KOPT-K1 (cell line): ENCODE results near the gene BCAP31.

Experiments
- H3K27ac ChIP-seq: fragments of 200-600 bp; sonication (generic); 2 replicates; pipeline ENCODE4 v1.5.1; 2016; ENCODE audit warnings: antibody characterized with exemption, mild to moderate bottlenecking, low read depth, low read length; ENCODE audit not compliant: poor library complexity, severe bottlenecking
- H3K36me3 ChIP-seq: fragments of 200-600 bp; sonication (generic); 2 replicates; pipeline ENCODE4 v1.5.1; 2017; ENCODE audit warnings: antibody characterized with exemption, mild to moderate bottlenecking, low read length, moderate library complexity; ENCODE audit not compliant: insufficient read depth
- H3K9me3 ChIP-seq: fragments of 200-600 bp; sonication (generic); 2 replicates; pipeline ENCODE4 v1.5.1; 2017; ENCODE audit warnings: antibody characterized with exemption, low read length, mild to moderate bottlenecking; ENCODE audit not compliant: insufficient read depth, poor library complexity, severe bottlenecking

BCAP31 gene

DNA sequence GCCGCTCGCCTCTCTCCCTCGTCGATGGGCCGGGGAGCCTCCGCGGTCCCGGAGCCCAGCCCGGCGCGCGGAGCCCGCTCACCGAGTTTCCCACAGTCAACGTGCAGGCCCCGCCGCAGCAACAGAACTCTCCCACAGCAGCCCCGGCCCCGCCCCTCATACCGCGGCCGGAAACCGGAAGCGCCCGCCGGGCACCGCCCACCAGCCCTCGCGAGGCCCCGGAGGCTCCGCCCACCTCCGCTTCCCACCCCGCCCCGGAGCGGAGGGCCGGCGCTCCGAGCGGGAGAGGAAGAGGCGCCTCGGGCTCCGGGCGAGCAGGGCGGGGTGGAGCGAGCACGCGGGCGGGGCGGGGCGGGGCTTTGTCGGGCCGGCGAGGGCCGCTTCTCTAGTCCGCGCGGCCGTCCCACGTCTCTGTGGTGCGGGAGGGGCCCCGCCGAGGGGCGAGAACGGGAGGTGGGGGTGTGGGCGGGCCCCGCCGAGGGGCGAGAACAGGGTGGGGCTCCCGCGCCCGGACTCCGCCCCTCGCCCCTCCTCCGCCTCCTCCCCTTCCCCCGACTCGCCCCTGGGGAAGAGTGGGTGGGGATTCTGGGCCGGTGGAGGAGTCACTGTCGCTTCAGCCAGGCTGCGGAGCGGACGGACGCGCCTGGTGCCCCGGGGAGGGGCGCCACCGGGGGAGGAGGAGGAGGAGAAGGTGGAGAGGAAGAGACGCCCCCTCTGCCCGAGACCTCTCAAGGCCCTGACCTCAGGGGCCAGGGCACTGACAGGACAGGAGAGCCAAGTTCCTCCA is at the start of gene BCAP31, which contains the start of gene ABCD1:
Gene BCAP31, minus strand, starts transcription at position 136 of the 787 bp plus-strand sequence. CDS start 1,143 bp downstream, outside the sequence.
Gene ABCD1, plus strand, starts transcription at position 605 of the 787 bp plus-strand sequence. CDS start 411 bp downstream, outside the sequence.
- H3K9me3 ChIP-seq = no peaks in the 10 kb centered on the region
- peaks cover 36% of the 10 kb centered on the region for H3K36me3 ChIP-seq
- peak within 1 kb of the TSS; percentile 82 for H3K27ac ChIP-seq

- Histone ChIP-seq H3K36me3 (no peaks in the 10 kb centered on the region), H3K9me3 (no peaks in the 10 kb centered on the region), H3K27ac (no peak overlapping the region)
Observed at GRCh38 chrX:153773218-153773611, 49.0 kb upstream of the BCAP31 start.

DNA sequence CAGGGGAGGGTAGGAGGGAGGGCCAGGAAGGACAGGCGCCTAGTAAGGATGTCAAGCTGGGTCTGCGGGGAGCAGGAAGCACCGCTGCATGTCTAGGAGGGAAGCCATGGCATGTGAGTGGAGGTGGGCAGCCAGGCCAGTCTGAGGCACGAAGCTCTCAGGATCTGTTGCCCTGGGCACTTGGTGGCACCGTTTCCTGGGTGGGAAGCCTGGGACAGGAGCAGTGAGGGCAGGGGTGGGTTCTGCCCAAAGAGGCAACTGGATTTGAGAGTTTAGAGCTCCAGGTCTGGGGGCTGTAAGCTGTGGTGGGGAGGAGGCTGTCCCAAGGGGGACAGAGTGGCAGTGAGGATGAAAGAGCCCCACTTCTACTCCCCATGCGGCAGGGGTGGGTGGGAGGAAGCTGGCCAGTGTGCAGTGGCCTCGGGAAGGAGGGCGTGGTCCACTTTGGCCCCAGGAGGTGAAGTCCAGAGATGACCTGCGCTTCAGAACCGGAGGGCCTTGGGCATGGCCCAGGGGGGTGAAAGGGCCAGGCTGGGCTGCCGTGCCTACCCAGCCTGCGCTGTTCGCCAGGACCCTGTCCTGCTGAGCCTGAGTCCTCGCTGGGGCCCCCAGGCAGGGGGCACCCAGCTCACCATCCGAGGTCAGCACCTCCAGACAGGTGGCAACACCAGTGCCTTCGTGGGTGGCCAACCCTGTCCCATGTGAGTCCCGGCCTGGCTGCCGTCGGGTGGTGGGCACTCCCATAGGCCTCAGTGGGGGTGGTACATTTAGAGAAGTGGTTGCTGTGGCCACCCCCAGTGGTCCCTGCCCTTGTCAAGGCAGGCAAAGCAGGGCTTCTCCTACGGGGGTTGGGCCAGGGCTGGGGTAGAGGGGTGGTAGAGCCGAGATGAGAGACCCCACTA is 48.4 kb upstream of the BCAP31 start:
- Histone ChIP-seq H3K36me3 (no peaks in the 10 kb centered on the region), H3K27ac (no peak overlapping the region)

DNA sequence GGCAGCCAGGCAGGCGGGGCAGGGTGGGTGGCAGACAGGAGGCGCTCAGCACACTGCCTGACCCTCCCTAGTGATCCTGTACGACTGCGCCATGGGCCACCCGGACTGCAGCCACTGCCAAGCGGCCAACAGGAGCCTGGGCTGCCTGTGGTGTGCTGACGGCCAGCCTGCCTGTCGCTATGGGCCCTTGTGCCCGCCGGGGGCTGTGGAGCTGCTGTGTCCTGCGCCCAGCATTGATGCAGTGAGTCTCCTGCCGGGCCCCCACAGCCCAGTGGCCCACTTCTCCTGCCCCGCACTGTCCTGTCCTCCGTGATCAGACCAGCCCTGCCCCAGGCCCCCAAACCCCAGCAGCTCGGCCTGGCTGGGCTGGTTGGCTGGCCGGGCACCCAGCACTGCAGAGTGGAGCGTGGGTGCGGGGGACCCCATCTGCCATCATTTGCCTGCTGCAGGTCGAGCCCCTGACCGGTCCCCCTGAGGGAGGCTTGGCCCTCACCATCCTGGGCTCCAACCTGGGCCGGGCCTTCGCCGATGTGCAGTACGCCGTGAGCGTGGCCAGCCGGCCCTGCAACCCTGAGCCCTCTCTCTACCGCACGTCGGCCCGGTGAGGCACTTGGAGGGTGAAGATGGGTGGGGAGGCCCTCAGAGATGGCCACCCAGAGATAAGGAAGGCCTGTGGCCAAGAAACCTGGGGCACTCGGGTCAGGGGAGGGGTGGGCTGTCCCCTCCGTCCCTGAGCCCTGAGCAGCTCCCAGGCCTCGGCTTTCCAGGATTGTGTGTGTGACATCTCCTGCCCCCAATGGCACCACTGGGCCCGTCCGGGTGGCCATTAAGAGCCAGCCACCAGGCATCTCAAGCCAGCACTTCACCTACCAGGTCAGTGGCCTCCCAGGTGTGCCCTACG is 47.5 kb upstream of the BCAP31 start:
- H3K27ac ChIP-seq = no peak overlapping the region
- no peaks in the 10 kb centered on the region for H3K36me3 ChIP-seq
- H3K9me3 ChIP-seq = no peaks in the 10 kb centered on the region

More for the DNA sequence above, 48.4 kb upstream of the BCAP31 start:
- H3K9me3 ChIP-seq = no peaks in the 10 kb centered on the region

DNA sequence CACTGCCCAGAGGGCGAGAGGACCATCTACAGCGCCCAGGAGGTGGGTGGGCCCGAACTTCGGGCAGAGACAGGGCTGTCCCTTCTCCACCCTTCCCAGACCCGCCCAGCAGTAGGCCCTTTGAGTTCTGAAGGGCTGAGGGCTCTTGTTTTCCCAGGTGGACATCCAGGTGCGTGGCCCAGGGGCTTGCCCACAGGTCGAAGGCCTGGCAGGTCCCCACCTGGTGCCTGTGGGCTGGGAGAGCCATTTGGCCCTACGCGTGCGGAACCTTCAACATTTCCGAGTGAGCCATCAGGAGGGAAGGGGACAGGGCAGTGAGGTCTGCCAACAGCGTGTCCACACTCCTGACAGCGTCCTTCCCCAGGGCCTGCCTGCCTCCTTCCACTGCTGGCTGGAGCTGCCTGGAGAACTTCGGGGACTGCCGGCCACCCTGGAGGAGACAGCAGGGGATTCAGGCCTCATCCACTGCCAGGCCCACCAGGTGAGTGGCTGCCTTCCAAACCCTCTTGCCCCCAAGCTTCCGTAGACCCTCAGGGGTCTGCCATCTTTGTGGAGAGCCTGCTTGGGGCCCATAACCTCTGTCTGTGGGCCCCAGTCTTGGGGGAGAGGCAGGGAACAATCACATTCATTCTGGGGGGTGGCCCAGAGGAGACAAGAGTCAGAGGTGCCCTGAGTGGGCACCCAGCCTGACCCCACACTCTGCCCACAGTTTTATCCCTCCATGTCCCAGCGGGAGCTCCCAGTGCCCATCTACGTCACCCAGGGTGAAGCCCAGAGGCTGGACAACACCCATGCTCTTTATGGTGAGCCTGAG is 46.6 kb upstream of the BCAP31 start:
- H3K9me3 ChIP-seq = no peaks in the 10 kb centered on the region
- no peaks in the 10 kb centered on the region for H3K36me3 ChIP-seq
- no peak overlapping the region for H3K27ac ChIP-seq

DNA sequence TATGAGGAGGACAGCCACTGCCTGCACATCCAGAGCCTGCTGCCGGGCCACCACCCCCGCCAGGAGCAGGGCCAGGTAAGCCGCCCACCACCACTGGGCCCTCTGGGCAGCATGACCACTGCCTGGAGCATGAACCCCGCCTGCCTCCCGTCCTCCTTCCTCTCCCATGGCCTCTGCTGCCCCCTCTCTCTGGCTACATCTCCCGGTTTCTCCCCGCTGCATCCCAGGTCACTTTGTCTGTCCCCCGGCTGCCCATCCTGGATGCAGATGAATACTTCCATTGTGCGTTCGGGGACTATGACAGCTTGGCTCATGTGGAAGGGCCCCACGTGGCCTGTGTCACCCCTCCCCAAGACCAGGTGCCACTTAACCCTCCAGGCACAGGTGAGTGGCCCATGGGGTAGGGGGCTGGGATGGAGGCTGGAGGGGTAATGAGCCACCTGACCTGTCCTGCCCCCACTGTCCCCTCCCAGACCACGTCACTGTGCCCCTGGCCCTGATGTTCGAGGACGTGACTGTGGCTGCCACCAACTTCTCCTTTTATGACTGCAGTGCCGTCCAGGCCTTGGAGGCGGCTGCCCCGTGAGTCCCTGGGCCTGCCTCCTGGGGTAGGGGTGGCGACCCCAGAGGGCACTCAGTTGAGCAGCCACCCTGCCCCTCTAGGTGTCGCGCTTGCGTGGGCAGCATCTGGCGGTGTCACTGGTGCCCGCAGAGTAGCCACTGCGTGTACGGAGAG is 45.8 kb upstream of the BCAP31 start:
- H3K36me3 ChIP-seq = no peaks in the 10 kb centered on the region
- H3K9me3 ChIP-seq = no peaks in the 10 kb centered on the region
- H3K27ac ChIP-seq = no peak overlapping the region

GRCh38 chrX:153769158-153769864 is 45.1 kb upstream of the BCAP31 start:
- H3K27ac ChIP-seq = no peak overlapping the region
- no peaks in the 10 kb centered on the region for H3K9me3 ChIP-seq
- H3K36me3 ChIP-seq = no peaks in the 10 kb centered on the region

DNA sequence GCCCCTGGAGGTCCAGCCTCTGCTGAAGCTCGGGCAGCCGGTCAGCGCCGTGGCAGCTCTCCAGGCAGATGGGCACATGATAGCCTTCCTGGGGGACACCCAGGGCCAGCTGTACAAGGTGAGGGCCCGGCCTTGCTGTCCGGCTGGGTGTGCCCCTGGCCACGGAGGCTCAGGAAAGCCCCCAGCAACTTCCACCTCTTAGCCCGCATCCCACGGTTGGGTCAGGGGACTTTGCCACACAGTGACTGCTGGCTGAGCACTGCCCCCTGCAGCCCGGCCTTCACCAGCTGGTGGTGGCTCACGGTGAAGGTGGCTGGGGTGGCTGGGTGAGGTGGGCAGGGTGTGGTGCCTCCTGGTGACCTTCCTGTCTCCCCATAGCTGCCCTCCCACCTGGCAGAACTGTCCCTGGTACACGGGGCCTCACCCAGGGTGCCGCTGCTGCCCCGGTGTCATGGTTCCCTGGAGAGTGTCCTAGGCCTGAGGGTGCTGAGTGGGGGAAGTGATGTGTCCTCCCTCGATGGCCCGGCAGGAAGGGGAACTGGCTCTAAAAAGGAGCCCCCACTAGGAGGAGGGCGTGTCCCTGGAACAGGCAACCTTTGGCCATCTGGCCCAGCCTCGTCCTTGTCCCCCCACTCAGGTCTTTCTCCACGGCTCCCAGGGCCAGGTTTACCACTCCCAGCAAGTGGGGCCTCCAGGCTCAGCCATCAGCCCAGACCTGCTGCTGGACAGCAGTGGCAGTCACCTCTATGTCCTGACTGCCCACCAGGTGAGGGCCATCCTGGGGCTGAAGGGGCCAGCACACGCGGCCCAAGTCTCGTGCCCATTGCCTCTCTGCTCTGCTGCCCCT is 44.3 kb upstream of the BCAP31 start:
- Histone ChIP-seq H3K27ac (peak overlapping the region; percentile 5), H3K36me3 (no peaks in the 10 kb centered on the region)

DNA sequence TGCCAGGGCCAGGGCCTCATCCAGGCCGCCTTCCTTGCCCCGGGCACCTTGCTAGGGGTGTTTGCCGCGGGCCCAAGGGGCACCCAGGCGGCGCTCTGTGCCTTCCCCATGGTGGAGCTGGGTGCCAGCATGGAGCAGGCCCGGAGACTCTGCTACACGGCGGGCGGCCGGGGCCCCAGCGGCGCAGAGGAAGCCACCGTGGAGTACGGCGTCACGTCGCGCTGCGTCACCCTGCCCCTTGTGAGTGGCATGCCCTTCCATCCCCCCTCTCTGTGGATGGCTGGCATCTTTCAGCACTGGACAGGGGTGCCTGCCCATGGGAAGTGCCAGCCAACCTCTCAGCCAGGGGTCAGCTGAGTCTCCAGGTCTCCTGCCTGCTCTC is 43.5 kb upstream of the BCAP31 start:
- H3K9me3 ChIP-seq = no peaks in the 10 kb centered on the region
- H3K27ac ChIP-seq = peak overlapping the region; percentile 5

More for the DNA sequence above, 44.3 kb upstream of the BCAP31 start:
- no peaks in the 10 kb centered on the region for H3K9me3 ChIP-seq

DNA sequence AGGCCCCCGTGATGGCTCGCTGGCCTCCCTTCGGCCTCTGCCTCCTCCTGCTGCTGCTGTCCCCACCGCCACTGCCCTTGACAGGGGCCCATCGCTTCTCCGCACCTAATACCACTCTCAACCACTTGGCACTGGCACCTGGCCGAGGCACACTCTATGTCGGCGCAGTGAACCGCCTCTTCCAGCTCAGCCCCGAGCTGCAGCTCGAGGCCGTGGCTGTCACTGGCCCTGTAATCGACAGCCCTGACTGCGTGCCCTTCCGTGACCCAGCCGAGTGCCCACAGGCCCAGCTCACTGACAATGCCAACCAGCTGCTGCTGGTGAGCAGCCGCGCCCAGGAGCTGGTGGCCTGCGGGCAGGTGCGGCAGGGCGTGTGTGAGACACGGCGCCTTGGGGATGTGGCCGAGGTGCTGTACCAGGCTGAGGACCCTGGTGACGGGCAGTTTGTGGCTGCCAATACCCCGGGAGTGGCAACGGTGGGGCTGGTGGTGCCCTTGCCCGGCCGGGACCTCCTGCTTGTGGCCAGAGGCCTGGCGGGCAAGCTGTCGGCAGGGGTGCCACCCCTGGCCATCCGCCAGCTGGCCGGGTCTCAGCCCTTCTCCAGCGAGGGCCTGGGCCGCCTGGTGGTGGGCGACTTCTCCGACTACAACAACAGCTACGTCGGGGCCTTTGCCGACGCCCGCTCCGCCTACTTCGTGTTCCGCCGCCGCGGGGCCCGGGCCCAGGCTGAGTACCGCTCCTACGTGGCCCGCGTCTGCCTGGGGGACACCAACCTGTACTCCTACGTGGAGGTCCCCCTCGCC is 42.9 kb upstream of the BCAP31 start:
- Histone ChIP-seq H3K9me3 (no peaks in the 10 kb centered on the region), H3K27ac (peak overlapping the region; percentile 51), H3K36me3 (no peaks in the 10 kb centered on the region)

More for the DNA sequence above, 43.5 kb upstream of the BCAP31 start:
- H3K36me3 ChIP-seq = no peaks in the 10 kb centered on the region

DNA sequence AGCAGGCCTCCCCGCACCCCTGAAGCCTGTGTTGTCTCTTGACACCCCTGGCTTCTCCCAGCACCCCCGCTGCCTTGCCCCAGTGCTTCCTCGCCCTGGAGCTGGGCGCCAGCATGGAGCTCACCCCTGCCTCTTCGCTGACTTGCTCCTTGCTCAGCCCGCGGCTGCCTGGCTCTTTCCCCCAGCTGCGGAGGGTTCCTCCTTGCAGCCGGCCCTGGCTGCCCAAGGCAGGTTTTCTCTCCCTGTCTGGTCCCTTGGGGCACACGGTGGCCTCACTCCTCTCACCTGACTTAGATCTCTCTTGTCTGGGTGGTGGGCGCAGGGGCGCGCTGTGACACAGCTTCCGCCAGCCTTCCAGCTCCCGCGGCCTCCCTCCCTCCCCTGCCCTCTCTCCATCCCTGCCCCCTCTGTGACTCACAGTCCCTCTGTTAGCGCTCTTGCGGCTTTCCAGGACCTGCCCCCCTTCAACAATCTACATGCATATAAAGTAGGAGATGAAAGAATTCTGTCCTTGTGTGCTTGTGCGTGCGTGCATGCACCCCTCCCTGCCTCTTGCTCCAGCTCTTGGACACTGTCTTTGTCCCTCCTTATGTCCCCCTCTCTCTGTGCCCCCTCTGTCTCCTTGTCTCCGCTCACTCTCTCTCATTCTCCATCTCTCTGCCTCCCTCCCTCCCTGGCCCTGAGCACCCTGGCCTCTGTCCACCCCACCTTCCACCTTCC is 42.1 kb upstream of the BCAP31 start:
- no peaks in the 10 kb centered on the region for H3K36me3 ChIP-seq
- peak overlapping the region; percentile 51 for H3K27ac ChIP-seq
- no peaks in the 10 kb centered on the region for H3K9me3 ChIP-seq
